ENCODE measurements around the gene FLT4.

FLT4 gene

GRCh38 chr5:180622910-180623309 is 26.5 kb downstream of the FLT4 start:
- Mint-ChIP-seq H3K27ac (no peak overlapping the region), H3K4me3 (no peak overlapping the region), H3K9me3 (no peaks in the 10 kb centered on the region)

DNA sequence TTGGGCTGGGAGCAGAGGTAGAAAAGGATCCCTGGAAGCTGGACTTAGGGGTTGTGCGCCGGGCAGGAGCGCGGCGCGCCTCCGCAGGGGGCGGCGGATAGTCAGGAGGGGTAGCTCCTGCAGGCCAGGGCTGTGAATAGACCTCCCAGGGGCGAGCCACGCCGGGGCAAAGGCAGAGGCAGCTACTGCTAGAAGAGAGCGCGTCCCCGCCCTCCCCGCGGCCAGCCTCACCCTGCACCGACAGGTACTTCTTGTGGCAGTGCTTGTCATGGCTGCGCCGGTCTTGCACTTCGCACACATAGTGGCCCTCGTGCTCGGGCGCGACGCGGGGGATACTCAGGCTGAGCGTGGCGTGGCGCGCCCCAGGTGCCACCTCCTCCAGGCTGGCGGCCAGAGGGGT is 28.1 kb downstream of the FLT4 start:
- H3K36me3 Mint-ChIP-seq (ENCODE audit: low read depth) = no peaks in the 10 kb centered on the region
- no peaks in the 10 kb centered on the region for H3K9me3 Mint-ChIP-seq
- H3K27ac Mint-ChIP-seq = no peak overlapping the region
- H3K4me1 Mint-ChIP-seq (ENCODE audit: low read depth) = peaks cover 3% of the 10 kb centered on the region
- no peak overlapping the region for H3K4me3 Mint-ChIP-seq
- H3K27me3 Mint-ChIP-seq (ENCODE audit: low read depth) = no peaks in the 10 kb centered on the region
- no peak for DNase-seq (ENCODE audit: low spot score)

More at GRCh38 chr5:180622910-180623309, 26.5 kb downstream of the FLT4 start:
- Mint-ChIP-seq H3K27me3 (ENCODE audit: low read depth) (no peaks in the 10 kb centered on the region), H3K4me1 (ENCODE audit: low read depth) (peaks cover 3% of the 10 kb centered on the region), H3K36me3 (ENCODE audit: low read depth) (no peaks in the 10 kb centered on the region)
- DNase-seq (ENCODE audit: low spot score) = no peak

DNA sequence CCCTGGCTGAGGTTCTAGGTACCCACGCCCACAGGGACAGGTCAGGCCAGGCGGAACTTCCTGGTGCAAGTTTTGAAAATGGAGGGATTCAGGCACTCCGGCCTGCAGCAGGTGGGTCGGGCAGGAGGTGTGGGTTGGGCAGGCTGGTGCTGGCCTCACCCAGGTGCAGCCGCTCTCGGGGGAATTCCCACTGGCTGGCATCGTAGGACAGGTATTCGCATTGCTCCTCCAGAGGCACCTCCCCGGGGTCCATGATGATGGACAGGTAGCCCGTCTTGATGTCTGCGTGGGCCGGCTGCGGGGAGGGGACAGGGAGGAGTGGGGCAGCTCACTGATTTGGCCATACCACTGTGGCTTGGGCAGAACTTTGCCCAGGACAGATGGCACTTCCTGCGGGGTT is 29.4 kb downstream of the FLT4 start:
- H3K4me3 Mint-ChIP-seq = no peak overlapping the region

GRCh38 chr5:180619563-180619915 is 29.9 kb downstream of the FLT4 start:
- peaks cover 3% of the 10 kb centered on the region for H3K4me1 Mint-ChIP-seq (ENCODE audit: low read depth)
- no peaks in the 10 kb centered on the region for H3K9me3 Mint-ChIP-seq
- H3K36me3 Mint-ChIP-seq (ENCODE audit: low read depth) = no peaks in the 10 kb centered on the region
- H3K27ac Mint-ChIP-seq = no peak overlapping the region
- H3K27me3 Mint-ChIP-seq (ENCODE audit: low read depth) = no peaks in the 10 kb centered on the region
- H3K4me3 Mint-ChIP-seq = no peak overlapping the region
- no peak for DNase-seq (ENCODE audit: low spot score)

More for the DNA sequence above, 29.4 kb downstream of the FLT4 start:
- DNase-seq (ENCODE audit: low spot score) = no peak
- no peaks in the 10 kb centered on the region for H3K36me3 Mint-ChIP-seq (ENCODE audit: low read depth)
- H3K27ac Mint-ChIP-seq = no peak overlapping the region
- peaks cover 3% of the 10 kb centered on the region for H3K4me1 Mint-ChIP-seq (ENCODE audit: low read depth)
- no peaks in the 10 kb centered on the region for H3K9me3 Mint-ChIP-seq
- H3K27me3 Mint-ChIP-seq (ENCODE audit: low read depth) = no peaks in the 10 kb centered on the region

DNA sequence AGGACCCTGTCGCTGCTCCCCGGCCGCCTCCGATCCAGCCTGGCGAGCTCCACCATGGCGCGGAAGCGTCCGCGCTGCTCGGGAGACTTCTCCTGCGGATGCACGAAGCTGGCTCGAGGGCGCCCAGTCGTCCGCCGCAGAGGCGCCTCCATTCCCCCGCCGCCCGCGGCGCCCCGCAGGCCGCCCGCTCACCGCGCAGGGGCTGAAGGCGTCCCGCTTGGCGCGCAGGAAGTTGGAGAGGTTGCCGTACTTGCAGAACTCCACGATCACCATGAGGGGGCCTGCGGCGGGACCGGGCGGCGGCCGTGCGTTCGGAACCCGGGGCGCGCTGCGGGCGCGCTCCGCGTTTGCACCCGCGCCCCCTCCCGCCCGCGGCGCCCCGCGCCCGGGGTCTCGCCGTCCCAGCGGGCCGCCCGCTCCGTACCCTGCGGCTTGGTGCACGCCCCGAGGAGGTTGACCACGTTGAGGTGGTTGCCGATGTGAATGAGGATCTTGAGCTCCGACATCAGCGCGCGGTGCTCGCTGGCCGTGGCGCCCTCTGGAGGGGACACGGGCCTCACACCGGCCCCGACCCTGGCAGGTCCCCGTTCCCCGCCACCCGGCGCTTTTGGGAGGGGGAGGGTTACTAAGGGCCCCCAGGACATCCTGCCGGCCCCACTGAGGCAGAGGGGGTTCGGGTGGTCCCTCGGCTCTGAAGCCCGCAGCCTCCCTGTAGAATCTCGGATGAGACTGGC is 30.4 kb downstream of the FLT4 start:
- H3K27me3 Mint-ChIP-seq (ENCODE audit: low read depth) = no peaks in the 10 kb centered on the region
- peak; percentile 39 for DNase-seq (ENCODE audit: low spot score)
- peaks cover 3% of the 10 kb centered on the region for H3K4me1 Mint-ChIP-seq (ENCODE audit: low read depth)
- H3K9me3 Mint-ChIP-seq = no peaks in the 10 kb centered on the region
- no peak overlapping the region for H3K4me3 Mint-ChIP-seq
- H3K36me3 Mint-ChIP-seq (ENCODE audit: low read depth) = no peaks in the 10 kb centered on the region
- no peak overlapping the region for H3K27ac Mint-ChIP-seq

GRCh38 chr5:180618487-180618828 is 30.9 kb downstream of the FLT4 start:
- H3K27ac Mint-ChIP-seq = no peak overlapping the region
- H3K36me3 Mint-ChIP-seq (ENCODE audit: low read depth) = no peaks in the 10 kb centered on the region
- DNase-seq (ENCODE audit: low spot score) = no peak
- no peak overlapping the region for H3K4me3 Mint-ChIP-seq
- H3K27me3 Mint-ChIP-seq (ENCODE audit: low read depth) = no peaks in the 10 kb centered on the region
- H3K9me3 Mint-ChIP-seq = no peaks in the 10 kb centered on the region
- no peaks in the 10 kb centered on the region for H3K4me1 Mint-ChIP-seq (ENCODE audit: low read depth)

- Mint-ChIP-seq H3K4me1 (ENCODE audit: low read depth) (no peaks in the 10 kb centered on the region), H3K27me3 (ENCODE audit: low read depth) (no peaks in the 10 kb centered on the region), H3K27ac (no peak overlapping the region), H3K9me3 (no peaks in the 10 kb centered on the region), H3K36me3 (ENCODE audit: low read depth) (no peaks in the 10 kb centered on the region), H3K4me3 (no peak overlapping the region)
- no peak for DNase-seq (ENCODE audit: low spot score)
These were observed 35.6 kb downstream of the FLT4 start for GRCh38 chr5:180613814-180614188.

GRCh38 chr5:180613188-180613813 is 36.1 kb downstream of the FLT4 start:
- Mint-ChIP-seq H3K4me3 (no peak overlapping the region), H3K36me3 (ENCODE audit: low read depth) (no peaks in the 10 kb centered on the region), H3K9me3 (no peaks in the 10 kb centered on the region), H3K27ac (no peak overlapping the region), H3K27me3 (ENCODE audit: low read depth) (no peaks in the 10 kb centered on the region), H3K4me1 (ENCODE audit: low read depth) (peaks cover under 1% of the 10 kb centered on the region)
- no peak for DNase-seq (ENCODE audit: low spot score)

GRCh38 chr5:180612683-180613082 is 36.7 kb downstream of the FLT4 start:
- H3K27me3 Mint-ChIP-seq (ENCODE audit: low read depth) = no peaks in the 10 kb centered on the region
- no peak overlapping the region for H3K4me3 Mint-ChIP-seq
- H3K36me3 Mint-ChIP-seq (ENCODE audit: low read depth) = no peaks in the 10 kb centered on the region
- peaks cover 5% of the 10 kb centered on the region for H3K4me1 Mint-ChIP-seq (ENCODE audit: low read depth)
- no peak overlapping the region for H3K27ac Mint-ChIP-seq
- H3K9me3 Mint-ChIP-seq = no peaks in the 10 kb centered on the region
- no peak for DNase-seq (ENCODE audit: low spot score)

DNA sequence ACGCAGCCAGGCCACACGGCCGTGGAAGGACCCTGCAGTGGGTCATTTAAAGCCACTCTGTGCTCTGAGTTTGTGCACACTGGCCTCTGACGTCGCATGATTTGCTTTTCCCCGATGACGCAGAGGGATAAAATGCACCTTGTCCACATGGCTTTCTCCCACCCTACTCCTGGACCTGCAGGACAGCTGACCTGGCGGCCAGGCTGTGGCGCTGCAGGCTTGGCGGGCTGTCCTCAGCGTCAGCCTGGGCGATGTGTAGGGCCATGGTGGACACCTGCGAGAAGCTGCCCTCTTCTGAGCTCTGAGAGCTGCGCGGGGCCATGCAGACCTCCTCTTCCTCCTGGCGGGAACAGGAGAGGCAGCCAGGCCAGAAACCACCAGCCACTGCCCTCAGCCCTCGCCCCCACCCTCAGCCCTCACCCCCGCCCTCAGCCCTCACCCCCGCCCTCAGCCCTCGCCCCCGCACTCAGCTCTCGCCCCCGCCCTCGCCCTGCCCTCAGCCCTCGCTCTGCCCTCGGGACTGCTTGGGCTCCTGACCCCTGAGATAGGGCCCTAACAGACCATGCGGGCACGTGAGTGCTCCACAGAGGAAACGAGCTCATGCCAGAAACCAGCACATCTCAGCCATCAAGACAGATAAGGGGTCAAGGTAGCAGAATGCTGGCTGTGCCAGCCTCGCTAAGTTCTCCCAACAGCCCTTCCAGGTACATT is 38.1 kb downstream of the FLT4 start:
- no peak for DNase-seq (ENCODE audit: low spot score)
- no peak overlapping the region for H3K27ac Mint-ChIP-seq
- H3K27me3 Mint-ChIP-seq (ENCODE audit: low read depth) = no peaks in the 10 kb centered on the region
- H3K36me3 Mint-ChIP-seq (ENCODE audit: low read depth) = no peaks in the 10 kb centered on the region
- no peak overlapping the region for H3K4me3 Mint-ChIP-seq
- H3K4me1 Mint-ChIP-seq (ENCODE audit: low read depth) = peaks cover 5% of the 10 kb centered on the region
- no peaks in the 10 kb centered on the region for H3K9me3 Mint-ChIP-seq

- Mint-ChIP-seq H3K9me3 (no peaks in the 10 kb centered on the region), H3K4me3 (no peak overlapping the region), H3K27me3 (ENCODE audit: low read depth) (no peaks in the 10 kb centered on the region), H3K4me1 (ENCODE audit: low read depth) (peaks cover 5% of the 10 kb centered on the region), H3K36me3 (ENCODE audit: low read depth) (no peaks in the 10 kb centered on the region), H3K27ac (no peak overlapping the region)
- no peak for DNase-seq (ENCODE audit: low spot score)
These were observed 39.4 kb downstream of the FLT4 start for GRCh38 chr5:180609817-180610550.

DNA sequence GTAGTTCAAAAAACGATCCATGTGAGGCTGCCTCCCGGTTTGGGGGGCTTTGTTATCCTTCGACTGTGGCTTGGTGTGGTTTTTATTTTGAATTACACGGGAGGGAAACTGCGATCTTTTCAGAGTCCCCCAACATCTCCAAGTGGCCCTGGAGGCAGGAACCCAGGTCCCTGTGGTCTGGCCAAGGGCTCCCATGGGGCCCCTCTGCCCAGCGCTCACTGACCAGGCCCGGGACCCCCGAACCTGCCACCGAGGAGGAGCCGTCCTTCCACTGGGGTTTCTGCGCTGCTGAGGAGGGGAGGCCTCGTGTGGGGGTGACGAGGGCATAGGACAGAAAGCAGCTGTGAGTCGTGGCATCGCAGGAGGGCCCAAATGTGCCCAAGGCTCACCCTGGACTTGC is 40.0 kb downstream of the FLT4 start:
- Mint-ChIP-seq H3K4me1 (ENCODE audit: low read depth) (peaks cover 5% of the 10 kb centered on the region), H3K36me3 (ENCODE audit: low read depth) (no peaks in the 10 kb centered on the region), H3K9me3 (no peaks in the 10 kb centered on the region), H3K27ac (no peak overlapping the region), H3K27me3 (ENCODE audit: low read depth) (no peaks in the 10 kb centered on the region), H3K4me3 (no peak overlapping the region)
- no peak for DNase-seq (ENCODE audit: low spot score)

DNA sequence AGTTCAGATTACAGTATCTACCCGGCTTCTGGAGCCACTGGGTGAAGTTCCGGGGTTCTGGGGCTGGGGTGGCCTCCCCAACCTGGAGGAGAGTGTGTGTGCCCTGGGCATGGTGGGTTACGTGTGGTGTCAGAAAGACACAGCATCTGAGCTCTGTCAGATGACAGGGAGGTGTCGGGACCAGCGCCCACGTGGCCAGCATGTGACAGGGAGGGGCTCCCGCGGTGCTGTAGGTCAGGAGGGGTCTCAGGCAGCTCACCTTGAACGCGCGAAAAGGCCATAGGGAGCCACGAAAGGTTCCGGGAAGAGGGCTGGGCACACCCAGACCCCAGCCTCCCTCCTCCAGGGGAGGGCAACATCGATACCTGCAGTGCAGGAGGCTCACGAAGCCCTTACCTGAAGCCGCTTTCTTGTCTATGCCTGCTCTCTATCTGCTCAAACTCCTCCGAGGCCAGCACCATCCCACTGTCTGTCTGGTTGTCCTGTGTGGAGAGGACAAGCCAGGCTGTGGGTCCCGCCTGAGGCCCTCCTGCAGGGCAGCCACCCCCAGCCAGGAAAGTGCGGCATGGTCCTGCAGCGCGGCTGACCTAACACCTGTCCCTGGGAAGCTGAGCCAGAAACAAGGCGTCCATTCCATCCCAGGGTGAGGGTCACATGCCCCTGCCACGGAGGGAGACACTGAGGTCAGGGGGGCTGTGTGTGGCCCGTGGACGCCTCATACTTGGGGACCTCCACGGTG is 40.7 kb downstream of the FLT4 start:
- H3K4me3 Mint-ChIP-seq = no peak overlapping the region
- H3K36me3 Mint-ChIP-seq (ENCODE audit: low read depth) = no peaks in the 10 kb centered on the region
- H3K9me3 Mint-ChIP-seq = no peaks in the 10 kb centered on the region
- H3K4me1 Mint-ChIP-seq (ENCODE audit: low read depth) = peaks cover 5% of the 10 kb centered on the region
- DNase-seq (ENCODE audit: low spot score) = no peak
- H3K27ac Mint-ChIP-seq = no peak overlapping the region
- H3K27me3 Mint-ChIP-seq (ENCODE audit: low read depth) = no peaks in the 10 kb centered on the region
